GM12874 (cell line): ENCODE measurements around the gene MCF2.

Source experiments
- TF ChIP-seq, protein P1 (sequence below): IDR thresholded peaks from 2 replicates; pipeline ENCODE4 v1.5.1; 2011; ENCODE audit warnings: low read depth, mild to moderate bottlenecking, control low read depth, low read length, moderate library complexity; ENCODE audit not compliant: insufficient read depth

MCF2 gene

DNA sequence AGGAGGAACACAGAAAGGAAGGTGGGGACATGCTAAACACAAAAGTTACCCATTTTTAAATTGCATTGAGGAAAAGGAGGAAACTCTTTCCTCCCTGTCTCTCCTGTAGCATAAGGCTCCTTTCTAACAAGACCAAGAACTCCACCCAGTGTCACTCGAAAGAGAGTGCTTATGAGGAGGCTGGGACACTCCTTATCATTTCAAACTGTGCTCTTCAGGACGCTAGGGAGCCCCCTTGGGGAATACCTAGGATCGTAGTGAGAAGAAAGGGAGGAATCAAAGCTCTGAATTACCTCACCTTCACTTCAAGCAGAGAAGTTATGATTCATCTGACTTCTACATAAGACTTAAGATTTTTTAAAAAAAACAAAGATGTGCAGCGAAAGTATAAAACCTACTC lies 111.9 kb downstream of the MCF2 start:
- TF ChIP-seq, protein P1, sequence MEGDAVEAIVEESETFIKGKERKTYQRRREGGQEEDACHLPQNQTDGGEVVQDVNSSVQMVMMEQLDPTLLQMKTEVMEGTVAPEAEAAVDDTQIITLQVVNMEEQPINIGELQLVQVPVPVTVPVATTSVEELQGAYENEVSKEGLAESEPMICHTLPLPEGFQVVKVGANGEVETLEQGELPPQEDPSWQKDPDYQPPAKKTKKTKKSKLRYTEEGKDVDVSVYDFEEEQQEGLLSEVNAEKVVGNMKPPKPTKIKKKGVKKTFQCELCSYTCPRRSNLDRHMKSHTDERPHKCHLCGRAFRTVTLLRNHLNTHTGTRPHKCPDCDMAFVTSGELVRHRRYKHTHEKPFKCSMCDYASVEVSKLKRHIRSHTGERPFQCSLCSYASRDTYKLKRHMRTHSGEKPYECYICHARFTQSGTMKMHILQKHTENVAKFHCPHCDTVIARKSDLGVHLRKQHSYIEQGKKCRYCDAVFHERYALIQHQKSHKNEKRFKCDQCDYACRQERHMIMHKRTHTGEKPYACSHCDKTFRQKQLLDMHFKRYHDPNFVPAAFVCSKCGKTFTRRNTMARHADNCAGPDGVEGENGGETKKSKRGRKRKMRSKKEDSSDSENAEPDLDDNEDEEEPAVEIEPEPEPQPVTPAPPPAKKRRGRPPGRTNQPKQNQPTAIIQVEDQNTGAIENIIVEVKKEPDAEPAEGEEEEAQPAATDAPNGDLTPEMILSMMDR = no peak

DNA sequence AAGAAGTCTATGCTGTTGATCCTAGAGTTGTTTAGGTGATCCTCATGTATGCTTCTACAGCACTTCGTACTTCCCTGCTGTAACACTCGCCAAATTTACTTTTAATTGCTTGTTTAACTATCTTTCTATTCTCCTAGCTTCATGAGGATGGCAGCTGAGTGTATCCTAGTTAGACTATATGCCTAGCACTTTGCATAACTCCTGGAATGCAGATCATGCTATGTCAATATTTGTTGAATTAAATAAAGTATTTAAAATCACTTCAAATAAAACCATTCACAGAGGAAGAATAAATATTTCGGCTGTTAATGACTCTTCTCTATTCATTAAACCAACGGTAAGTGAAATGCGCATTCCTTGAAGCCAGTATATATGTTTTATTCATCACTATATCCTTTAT lies 122.4 kb downstream of the MCF2 start:
- TF ChIP-seq, protein P1 = no peak

DNA sequence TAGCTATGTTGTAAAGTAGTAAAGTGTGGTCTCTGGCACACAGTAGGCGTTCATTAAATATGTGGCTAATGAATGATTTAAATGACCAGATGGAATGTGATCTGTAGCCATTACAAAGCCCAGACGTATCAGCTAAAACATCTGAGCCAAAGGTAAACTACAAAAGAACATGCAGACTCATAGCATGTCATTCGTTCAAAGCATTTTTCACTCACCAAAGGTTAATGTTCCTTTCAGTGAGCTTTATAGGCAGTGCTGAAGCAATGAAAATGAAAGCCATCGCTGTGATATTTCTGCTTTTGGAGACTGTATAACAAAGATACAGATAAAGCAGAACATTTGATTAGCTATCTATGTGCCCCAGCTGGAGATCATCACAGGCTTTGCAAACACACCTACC lies 126.9 kb downstream of the MCF2 start:
- TF ChIP-seq, protein P1 = no peak

DNA sequence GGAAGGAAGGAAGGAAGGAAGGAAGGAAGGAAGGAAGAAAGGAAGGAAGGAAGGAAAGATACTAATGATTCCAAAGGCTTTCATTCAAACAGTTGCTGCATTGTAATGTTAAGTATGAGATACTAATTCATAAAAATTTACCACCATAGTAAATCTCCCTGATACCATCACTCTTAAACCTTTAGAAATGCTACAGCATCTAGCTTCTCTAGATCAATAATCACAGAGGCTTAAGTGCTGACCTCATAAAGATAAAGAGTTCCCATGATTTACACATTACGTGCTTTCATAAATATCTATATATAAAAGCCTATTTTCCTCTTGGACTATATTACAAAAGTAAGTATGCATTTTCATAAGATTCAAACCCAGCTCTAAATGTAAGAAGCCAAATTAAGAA lies 141.0 kb downstream of the MCF2 start:
- TF ChIP-seq, protein P1 = no peak

- TF ChIP-seq, protein P1 = no peak
Measured at GRCh38 chrX:139563251-139563650, 144.7 kb downstream of the MCF2 start.

DNA sequence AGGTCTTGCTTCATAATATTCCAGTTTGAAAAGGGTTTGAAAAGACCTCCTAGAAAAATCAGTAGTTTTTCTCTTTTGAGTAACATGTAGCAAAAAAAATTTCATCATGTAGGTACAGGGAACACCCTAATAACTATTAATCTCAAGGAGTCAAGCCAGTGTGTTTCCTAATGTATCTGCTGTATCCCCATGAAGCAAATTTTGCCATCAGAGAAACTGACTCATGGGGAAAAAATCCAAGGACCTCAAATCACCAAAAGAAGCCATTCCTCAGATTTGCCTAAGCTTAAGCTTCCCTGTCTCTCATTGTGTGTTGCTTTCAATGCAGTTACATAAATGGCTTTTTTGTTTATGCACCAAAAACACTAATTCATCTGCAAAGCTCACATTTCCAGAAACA lies 147.7 kb downstream of the MCF2 start:
- TF ChIP-seq, protein P1 = no peak

DNA sequence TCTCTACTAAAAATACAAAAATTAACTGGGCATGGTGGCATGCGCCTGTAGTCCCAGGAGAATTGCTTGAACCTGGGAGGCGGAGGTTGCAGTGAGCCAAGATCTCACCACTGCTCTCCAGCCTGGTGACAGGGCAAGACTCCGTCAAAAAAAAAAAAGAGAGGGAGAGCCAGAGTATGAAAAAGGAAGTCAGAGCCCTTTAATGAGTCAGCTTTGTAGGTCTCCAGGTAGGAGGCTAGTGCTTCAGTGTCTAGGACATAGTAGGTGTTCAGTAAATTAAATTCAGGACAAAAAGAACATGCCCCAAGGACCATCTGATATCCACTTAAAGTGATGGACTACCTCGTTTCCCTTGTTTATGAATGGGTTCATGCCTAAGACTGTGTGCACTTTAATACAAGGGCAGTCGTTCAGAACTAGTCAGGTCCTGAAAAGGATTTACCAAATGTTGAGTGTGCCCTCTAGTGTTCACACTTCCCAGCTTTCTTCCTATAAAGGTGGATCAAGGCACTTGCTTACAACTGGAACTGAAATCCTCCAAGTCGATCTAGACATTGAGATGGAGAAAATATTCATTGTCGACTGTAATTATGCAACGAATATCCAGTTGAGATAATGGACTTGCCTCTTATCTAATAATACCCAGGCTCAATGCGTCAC lies 148.5 kb downstream of the MCF2 start:
- TF ChIP-seq, protein P1 = peak; percentile 33; the same call in 1 of the 2 replicates
